Ascending aorta (tissue), 2 donors: ENCODE measurements around the gene ENDOD1. TPM values are rescaled to one million over a fixed set of nuclear protein-coding genes. Genes with fewer than 3 reads are reported as not detected.

Experiments
- DNase-seq, 2 donors: peaks; one replicate each; pipeline ENCODE4 v3.0.0-alpha.2; 2019; ENCODE audit warnings: low spot score in 2 of 2
- H3K27ac ChIP-seq, 2 donors: fragments of 200-600 bp; sonication (generic); one replicate each; pipeline ENCODE4 v1.5.1; 2016 to 2017; ENCODE audit warnings: mild to moderate bottlenecking in 1 of 2
- H3K27me3 ChIP-seq: fragments of 200-600 bp; sonication (generic); one replicate; pipeline ENCODE4 v1.5.1; 2017
- H3K36me3 ChIP-seq, 2 donors: fragments of 200-600 bp; sonication (generic); one replicate each; pipeline ENCODE4 v1.5.1; 2016
- H3K4me1 ChIP-seq, 2 donors: fragments of 200-600 bp; sonication (generic); one replicate each; pipeline ENCODE4 v1.5.1; 2016 to 2017; ENCODE audit warnings: mild to moderate bottlenecking in 1 of 2
- H3K4me3 ChIP-seq, 2 donors: fragments of 200-600 bp; sonication (generic); one replicate each; pipeline ENCODE4 v1.5.1; 2016 to 2017; ENCODE audit warnings: mild to moderate bottlenecking in 1 of 2
- H3K9me3 ChIP-seq, 2 donors: fragments of 200-600 bp; sonication (generic); one replicate each; pipeline ENCODE4 v1.5.1; 2016
- intact Hi-C: fragments of 100-400 bp; cut with DNase I; formaldehyde crosslinking; loops from one replicate; pipeline ENCODE4 v1.15.1; 2023
- total RNA-seq: library from RNA; depleted of rRNA; stranded (reverse); fragments of >200 nt; gene quantifications from one replicate; pipeline ENCODE4 v1.1.0, GENCODE V29; 2016
- TF ChIP-seq, protein P1 (sequence below), 3 experiments: fragments of 200-600 bp in 2 of 3; fragments of 450-650 bp in 1 of 3; sonication (generic) in 2 of 3; IDR thresholded peaks; one replicate each; pipeline ENCODE4 v1.5.1; 2016 to 2019; ENCODE audit warnings: antibody characterized with exemption in 3 of 3, mild to moderate bottlenecking in 1 of 3, moderate library complexity in 1 of 3

Gene ENDOD1
- total RNA-seq, 1 donor from 2014 or later = 60.2 TPM

DNA sequence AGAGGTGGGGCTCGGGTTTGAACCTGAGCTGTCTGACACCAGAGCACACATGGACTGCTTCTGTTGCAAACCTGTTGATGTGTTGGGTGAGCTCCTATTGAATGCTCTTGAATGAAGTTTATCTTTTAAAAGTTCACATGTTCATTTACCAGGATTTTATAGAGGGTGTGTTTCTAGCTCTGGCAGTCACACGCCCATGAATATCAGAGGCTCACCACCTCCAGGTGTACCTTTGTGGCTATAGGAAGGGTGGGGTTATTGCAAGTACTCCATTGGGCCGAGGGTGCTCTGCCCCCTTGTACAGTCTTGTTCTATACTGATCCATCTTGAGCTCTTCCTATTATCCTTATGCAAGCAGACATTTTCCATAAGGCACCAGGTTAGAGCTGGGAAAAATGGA lies 9.2 kb downstream of the ENDOD1 start:
- intact Hi-C loops = loop anchor here (10.0 kb wide), 1 partner anchor 304 kb away; no protein-coding TSS in a partner anchor
- no peaks in the 10 kb centered on the region for H3K27me3 ChIP-seq
- DNase-seq = no peak
- TF ChIP-seq, protein P1, sequence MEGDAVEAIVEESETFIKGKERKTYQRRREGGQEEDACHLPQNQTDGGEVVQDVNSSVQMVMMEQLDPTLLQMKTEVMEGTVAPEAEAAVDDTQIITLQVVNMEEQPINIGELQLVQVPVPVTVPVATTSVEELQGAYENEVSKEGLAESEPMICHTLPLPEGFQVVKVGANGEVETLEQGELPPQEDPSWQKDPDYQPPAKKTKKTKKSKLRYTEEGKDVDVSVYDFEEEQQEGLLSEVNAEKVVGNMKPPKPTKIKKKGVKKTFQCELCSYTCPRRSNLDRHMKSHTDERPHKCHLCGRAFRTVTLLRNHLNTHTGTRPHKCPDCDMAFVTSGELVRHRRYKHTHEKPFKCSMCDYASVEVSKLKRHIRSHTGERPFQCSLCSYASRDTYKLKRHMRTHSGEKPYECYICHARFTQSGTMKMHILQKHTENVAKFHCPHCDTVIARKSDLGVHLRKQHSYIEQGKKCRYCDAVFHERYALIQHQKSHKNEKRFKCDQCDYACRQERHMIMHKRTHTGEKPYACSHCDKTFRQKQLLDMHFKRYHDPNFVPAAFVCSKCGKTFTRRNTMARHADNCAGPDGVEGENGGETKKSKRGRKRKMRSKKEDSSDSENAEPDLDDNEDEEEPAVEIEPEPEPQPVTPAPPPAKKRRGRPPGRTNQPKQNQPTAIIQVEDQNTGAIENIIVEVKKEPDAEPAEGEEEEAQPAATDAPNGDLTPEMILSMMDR (IDR thresholded peaks at IDR 0.05) = no peak
- H3K36me3 ChIP-seq = no peaks in the 10 kb centered on the region
- peaks cover 5 to 11% of the 10 kb centered on the region in 2 donors for H3K4me1 ChIP-seq
- no peak overlapping the region for H3K4me3 ChIP-seq
- no peaks in the 10 kb centered on the region for H3K9me3 ChIP-seq
- no peak overlapping the region for H3K27ac ChIP-seq

DNA sequence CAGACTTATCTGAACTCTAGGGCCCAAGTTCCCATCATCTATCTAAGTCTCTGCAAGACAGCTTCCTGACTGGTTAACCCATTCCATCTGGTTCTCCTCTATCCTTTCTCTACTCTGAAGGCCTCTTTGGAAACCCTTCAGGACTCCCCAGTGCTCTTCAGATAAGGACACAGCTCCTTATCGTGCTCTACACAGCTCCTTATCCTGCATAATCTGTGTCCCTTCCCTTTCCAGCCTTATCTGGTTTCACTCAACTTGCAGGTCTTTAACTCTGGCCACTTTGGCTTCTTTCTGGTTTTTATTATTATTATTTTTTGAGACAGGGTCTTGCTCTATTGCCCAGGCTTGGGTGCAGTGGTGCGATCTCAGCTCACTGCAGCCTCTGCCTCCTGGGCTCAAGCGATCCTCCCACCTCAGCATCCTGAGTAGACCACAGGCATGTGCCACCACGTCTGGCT lies 10.6 kb downstream of the ENDOD1 start:
- Histone ChIP-seq H3K4me3 (no peak overlapping the region), H3K4me1 (peaks cover 5 to 8% of the 10 kb centered on the region in 2 donors), H3K36me3 (no peaks in the 10 kb centered on the region), H3K27me3 (no peaks in the 10 kb centered on the region), H3K27ac (no peak overlapping the region), H3K9me3 (no peaks in the 10 kb centered on the region)
- TF ChIP-seq, protein P1 (IDR thresholded peaks at IDR 0.05) = no peak
- intact Hi-C loops = no loop called here
- no peak for DNase-seq

DNA sequence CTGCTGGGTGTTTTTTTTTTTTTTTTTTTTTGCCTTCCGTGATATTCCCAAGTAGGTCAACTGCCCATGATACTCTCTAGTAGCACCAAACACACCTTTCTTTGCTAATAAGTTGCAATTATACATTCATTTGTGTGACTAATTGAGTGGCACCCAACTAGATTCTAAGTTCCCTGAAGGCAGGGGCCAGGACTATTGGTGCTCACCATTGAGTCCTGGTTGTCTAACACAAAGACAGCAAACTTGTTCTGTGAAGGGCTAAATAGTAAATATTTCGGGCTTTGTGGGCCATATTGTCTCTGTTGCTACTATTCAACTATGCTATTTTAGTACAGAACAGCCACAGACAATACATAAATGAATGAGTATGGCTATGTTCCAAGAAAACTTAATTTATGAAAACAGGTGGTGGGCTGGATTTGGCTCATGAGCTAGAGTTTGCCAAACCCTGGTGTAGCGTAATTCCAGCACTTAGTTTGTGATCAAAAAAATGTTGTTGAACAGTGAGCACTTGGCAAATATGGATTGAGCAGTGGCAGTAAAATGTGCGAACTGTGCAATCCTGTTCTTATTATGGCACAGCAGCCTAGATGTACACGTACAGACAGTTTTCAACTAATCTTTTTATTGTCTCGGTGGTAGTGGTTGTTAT lies 11.3 kb downstream of the ENDOD1 start:
- Histone ChIP-seq H3K4me3 (no peak overlapping the region), H3K9me3 (no peaks in the 10 kb centered on the region), H3K36me3 (no peaks in the 10 kb centered on the region), H3K27ac (no peak overlapping the region), H3K27me3 (no peaks in the 10 kb centered on the region), H3K4me1 (peaks cover 3 to 5% of the 10 kb centered on the region in 2 donors)
- DNase-seq = no peak
- TF ChIP-seq, protein P1 (IDR thresholded peaks at IDR 0.05) = no peak
- intact Hi-C loops = no loop called here

DNA sequence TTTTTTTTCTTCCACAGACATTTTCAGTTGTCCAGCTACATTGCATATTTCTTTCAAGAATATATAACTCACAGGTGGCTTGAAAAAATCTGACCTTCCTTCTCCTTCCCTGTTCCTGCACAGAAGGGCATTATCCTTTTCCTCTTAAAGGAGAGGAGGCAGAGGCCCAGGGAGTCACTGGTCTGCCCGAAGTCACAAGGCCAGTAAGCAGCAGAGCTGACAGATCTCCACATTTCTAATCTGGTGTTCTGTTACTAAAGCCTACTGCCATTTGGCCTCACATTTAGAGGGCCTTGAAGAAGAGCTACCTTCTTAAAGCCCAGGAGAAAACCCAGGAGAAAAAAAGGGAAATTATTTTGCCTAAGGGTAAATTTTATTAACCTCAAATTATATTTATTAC lies 12.3 kb downstream of the ENDOD1 start:
- TF ChIP-seq, protein P1 (IDR thresholded peaks at IDR 0.05) = no peak
- no peaks in the 10 kb centered on the region for H3K4me1 ChIP-seq
- no peaks in the 10 kb centered on the region for H3K27me3 ChIP-seq
- no peak overlapping the region for H3K4me3 ChIP-seq
- intact Hi-C loops = no loop called here
- no peaks in the 10 kb centered on the region for H3K9me3 ChIP-seq
- H3K36me3 ChIP-seq = peaks cover 0 to 4% of the 10 kb centered on the region in 2 donors
- no peak for DNase-seq
- no peak overlapping the region for H3K27ac ChIP-seq

DNA sequence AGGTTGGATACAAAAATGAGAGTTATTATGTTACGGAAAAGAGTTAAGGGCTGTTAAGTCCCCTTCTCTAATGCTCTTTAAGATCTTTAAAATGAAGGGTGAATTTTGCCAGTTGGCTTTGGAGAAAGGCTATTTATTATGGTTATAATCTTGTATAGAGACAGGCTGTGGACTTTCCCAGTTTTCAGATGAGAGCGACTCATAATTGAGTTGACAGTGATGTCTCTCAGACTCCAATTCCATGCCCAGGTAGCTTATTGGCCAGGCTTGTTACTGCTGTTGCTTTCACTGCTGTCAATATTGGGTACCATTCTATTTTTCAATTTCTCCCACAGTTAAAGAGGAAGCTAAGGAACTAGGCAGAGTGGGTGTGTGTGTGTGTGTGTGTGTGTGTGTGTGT lies 13.1 kb downstream of the ENDOD1 start:
- H3K4me1 ChIP-seq = peaks cover 2 to 4% of the 10 kb centered on the region in 2 donors
- intact Hi-C loops = no loop called here

More for the DNA sequence above, 13.1 kb downstream of the ENDOD1 start:
- Histone ChIP-seq H3K36me3 (peaks cover 0 to 4% of the 10 kb centered on the region in 2 donors), H3K4me3 (no peak overlapping the region), H3K9me3 (no peaks in the 10 kb centered on the region), H3K27ac (no peak overlapping the region), H3K27me3 (no peaks in the 10 kb centered on the region)
- TF ChIP-seq, protein P1 (IDR thresholded peaks at IDR 0.05) = no peak
- DNase-seq = no peak
